Stimulated activated naive B cell treated with anti-CD40 and anti-IgM and Interleukin-4, amounts not matched to agents 10 μg/mL and 1 μg/mL and 100 μg/mL, for 72 hours (primary cell): ENCODE results near the gene PBX1.

Experiments
- ATAC-seq, 2 donors: fragments of 150-1000 bp; cut with Tn5 transposase; replicated peaks; 2 replicates each; pipeline ENCODE4 v1.10.0; 2021; ENCODE audit warnings: moderate library complexity in 1 of 2
- DNase-seq: peaks from one replicate; pipeline ENCODE4 v3.0.0; 2021
- H3K27ac Mint-ChIP-seq: one replicate; pipeline ENCODE4 v1.8.0; 2022; ENCODE audit warnings: mild to moderate bottlenecking, mixed read lengths
- H3K27me3 Mint-ChIP-seq, 2 donors: one replicate each; pipeline ENCODE4 v1.8.0; 2022; ENCODE audit warnings: mixed read lengths in 2 of 2
- H3K36me3 Mint-ChIP-seq, 2 donors: one replicate each; pipeline ENCODE4 v1.8.0; 2022; ENCODE audit warnings: mixed read lengths in 2 of 2, mild to moderate bottlenecking in 1 of 2
- H3K4me1 Mint-ChIP-seq, 2 donors: one replicate each; pipeline ENCODE4 v1.8.0; 2022; ENCODE audit warnings: mixed read lengths in 2 of 2, mild to moderate bottlenecking in 1 of 2
- H3K4me3 Mint-ChIP-seq, 2 donors: one replicate each; pipeline ENCODE4 v1.8.0; 2022; ENCODE audit warnings: mild to moderate bottlenecking in 2 of 2, mixed read lengths in 2 of 2, moderate library complexity in 1 of 2
- H3K9me3 Mint-ChIP-seq, 2 donors: one replicate each; pipeline ENCODE4 v1.8.0; 2022; ENCODE audit warnings: mixed read lengths in 2 of 2, mild to moderate bottlenecking in 1 of 2

PBX1 gene

GRCh38 chr1:164629971-164630370, 71.0 kb downstream of the PBX1 start:
- H3K36me3 Mint-ChIP-seq = no peaks in the 10 kb centered on the region
- no peaks in the 10 kb centered on the region for H3K27me3 Mint-ChIP-seq
- no peaks in the 10 kb centered on the region for H3K9me3 Mint-ChIP-seq
- ATAC-seq (no peak), DNase-seq (no peak)
- no peak overlapping the region for H3K4me3 Mint-ChIP-seq
- H3K27ac Mint-ChIP-seq = no peak overlapping the region
- H3K4me1 Mint-ChIP-seq = no peaks in the 10 kb centered on the region

DNA sequence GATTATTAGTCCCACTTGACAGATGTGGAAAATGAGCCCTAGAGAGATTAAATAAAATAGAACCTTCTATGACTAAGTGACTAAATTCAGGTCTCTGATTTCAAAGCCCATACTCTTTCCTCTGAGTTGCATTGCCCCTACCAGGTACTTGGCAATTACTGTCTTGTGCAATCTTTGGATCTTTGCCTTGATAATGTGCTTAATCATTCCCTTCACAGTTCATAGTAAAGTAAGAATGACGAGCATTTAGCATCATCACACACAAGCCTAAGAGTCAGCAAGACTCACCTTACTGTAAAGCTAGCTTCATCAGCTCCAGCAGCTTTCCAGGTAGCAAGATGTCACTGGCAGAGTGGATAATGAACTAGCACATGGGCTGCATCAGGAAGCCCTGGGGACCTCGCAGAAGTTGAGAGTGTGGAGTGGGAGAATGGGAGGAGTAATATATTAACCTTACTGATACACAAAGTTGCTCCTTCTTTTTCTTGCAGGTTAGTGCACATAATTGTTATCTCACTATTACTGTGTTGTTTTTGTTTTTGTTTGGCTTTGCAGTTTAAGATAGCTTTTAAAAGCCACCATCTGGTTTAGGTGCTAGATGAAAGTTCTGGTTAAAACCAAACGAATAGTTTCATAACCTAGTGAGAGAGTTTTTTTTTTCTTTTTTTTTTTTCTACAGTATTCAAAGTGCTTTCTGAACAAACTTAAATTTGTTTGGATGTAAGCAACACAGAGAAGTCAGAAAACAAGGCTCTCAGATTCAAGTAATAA, 71.8 kb downstream of the PBX1 start:
- DNase-seq (no peak), ATAC-seq (no peak)
- Mint-ChIP-seq H3K36me3 (no peaks in the 10 kb centered on the region), H3K27ac (no peak overlapping the region), H3K4me3 (no peak overlapping the region), H3K4me1 (no peaks in the 10 kb centered on the region), H3K9me3 (no peaks in the 10 kb centered on the region), H3K27me3 (no peaks in the 10 kb centered on the region)

GRCh38 chr1:164631751-164632150, 72.8 kb downstream of the PBX1 start:
- Mint-ChIP-seq H3K27ac (no peak overlapping the region), H3K36me3 (no peaks in the 10 kb centered on the region), H3K9me3 (no peaks in the 10 kb centered on the region), H3K4me1 (no peaks in the 10 kb centered on the region), H3K27me3 (no peaks in the 10 kb centered on the region), H3K4me3 (no peak overlapping the region)
- ATAC-seq (no peak), DNase-seq (no peak)

DNA sequence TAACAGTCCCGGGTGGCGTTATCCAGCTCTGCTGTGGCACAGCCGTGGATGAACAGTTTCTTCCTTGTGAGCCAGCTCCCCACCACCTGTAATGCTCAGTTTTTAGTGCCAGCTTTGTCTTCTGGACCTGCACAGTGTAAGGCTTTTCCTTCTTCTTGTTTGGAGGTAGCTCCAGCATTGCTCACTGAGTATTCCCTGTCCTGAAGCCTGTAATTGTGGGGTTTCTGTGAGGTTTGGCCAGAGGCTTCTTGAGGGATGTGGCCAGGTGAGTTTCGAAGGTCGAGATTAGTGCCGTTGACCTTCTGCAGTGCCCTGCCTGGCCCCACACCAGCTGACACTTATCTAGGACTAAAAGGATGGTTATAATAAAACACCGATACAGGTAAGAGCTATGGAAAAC, 75.0 kb downstream of the PBX1 start:
- H3K9me3 Mint-ChIP-seq = no peaks in the 10 kb centered on the region
- DNase-seq (no peak), ATAC-seq (no peak)
- H3K27me3 Mint-ChIP-seq = no peaks in the 10 kb centered on the region
- H3K4me1 Mint-ChIP-seq = no peaks in the 10 kb centered on the region
- H3K27ac Mint-ChIP-seq = no peak overlapping the region
- H3K36me3 Mint-ChIP-seq = no peaks in the 10 kb centered on the region
- no peak overlapping the region for H3K4me3 Mint-ChIP-seq

DNA sequence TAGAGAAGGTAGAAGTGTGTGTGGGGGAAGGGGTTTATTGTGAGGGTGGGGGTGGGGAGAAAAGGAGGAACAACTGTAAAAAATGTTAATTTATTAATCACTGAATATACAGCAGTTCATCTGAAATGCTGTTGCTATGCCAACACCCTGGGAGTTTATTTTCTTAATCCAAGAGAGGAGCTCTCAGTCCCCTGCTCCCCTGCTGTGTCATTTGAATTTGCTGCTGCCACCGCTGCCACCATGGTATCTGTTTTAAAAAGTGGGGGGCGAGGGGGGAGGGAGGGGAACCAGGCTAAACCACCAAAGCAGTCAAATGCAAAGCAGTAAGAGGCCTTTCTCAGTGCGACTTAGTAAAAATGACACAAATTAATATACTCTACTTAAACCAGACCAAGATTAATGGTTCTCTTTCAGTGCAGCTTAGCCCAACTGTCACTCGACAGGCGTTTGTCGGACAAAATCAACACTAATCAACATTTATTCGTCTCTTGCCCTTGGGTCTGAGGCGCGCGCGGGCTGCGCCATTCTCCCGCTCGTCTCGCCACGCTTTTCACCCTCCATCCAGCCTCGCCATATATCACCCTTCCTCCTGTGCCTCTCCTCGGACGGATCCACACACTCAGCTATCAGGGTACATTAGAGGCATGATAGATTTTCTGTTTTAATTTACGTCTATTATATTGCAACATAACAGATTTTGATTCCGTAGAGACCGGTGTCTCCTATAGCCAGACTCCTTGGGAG, 76.2 kb downstream of the PBX1 start:
- Mint-ChIP-seq H3K27me3 (no peaks in the 10 kb centered on the region), H3K9me3 (no peaks in the 10 kb centered on the region), H3K27ac (no peak overlapping the region), H3K4me3 (no peak overlapping the region), H3K36me3 (no peaks in the 10 kb centered on the region), H3K4me1 (no peaks in the 10 kb centered on the region)
- DNase-seq (no peak), ATAC-seq (no peak)

GRCh38 chr1:164635803-164636731, 77.1 kb downstream of the PBX1 start:
- no peaks in the 10 kb centered on the region for H3K9me3 Mint-ChIP-seq
- DNase-seq (no peak), ATAC-seq (no peak)
- H3K27me3 Mint-ChIP-seq = no peaks in the 10 kb centered on the region
- H3K4me1 Mint-ChIP-seq = no peaks in the 10 kb centered on the region
- no peak overlapping the region for H3K4me3 Mint-ChIP-seq
- no peaks in the 10 kb centered on the region for H3K36me3 Mint-ChIP-seq
- H3K27ac Mint-ChIP-seq = no peak overlapping the region

DNA sequence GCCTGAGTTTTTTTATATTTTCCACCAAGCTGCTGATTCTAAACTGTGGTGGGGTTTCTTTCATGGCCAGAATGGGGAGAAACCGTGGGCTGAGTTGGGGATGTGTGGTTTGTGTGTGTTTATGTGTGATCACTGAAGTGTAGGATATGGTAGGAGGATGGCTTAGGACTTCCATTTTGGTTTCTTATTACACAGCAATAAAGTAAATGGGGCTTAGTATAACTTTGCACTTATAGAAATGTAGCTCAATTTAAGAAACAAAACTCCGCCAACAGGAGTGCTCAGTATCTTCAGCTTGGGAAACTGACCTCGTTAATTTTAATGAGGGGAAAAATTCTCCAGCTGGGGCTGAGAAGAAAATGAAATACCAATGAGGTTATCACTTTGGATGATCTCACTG, 77.8 kb downstream of the PBX1 start:
- Mint-ChIP-seq H3K4me1 (no peaks in the 10 kb centered on the region), H3K27me3 (no peaks in the 10 kb centered on the region), H3K27ac (no peak overlapping the region), H3K9me3 (no peaks in the 10 kb centered on the region), H3K36me3 (no peaks in the 10 kb centered on the region), H3K4me3 (no peak overlapping the region)
- no peak for DNase-seq
- no peak for ATAC-seq

- ATAC-seq (no peak), DNase-seq (no peak)
- H3K27me3 Mint-ChIP-seq = no peaks in the 10 kb centered on the region
- H3K36me3 Mint-ChIP-seq = no peaks in the 10 kb centered on the region
- no peak overlapping the region for H3K4me3 Mint-ChIP-seq
- no peaks in the 10 kb centered on the region for H3K9me3 Mint-ChIP-seq
- H3K27ac Mint-ChIP-seq = no peak overlapping the region
- H3K4me1 Mint-ChIP-seq = no peaks in the 10 kb centered on the region
Observed at GRCh38 chr1:164637461-164638375, 78.7 kb downstream of the PBX1 start.

- no peak for DNase-seq
- Mint-ChIP-seq H3K27ac (no peak overlapping the region), H3K4me3 (no peak overlapping the region), H3K9me3 (no peaks in the 10 kb centered on the region), H3K27me3 (no peaks in the 10 kb centered on the region), H3K36me3 (no peaks in the 10 kb centered on the region), H3K4me1 (no peaks in the 10 kb centered on the region)
- ATAC-seq = no peak
Observed at GRCh38 chr1:164638492-164639202, 79.7 kb downstream of the PBX1 start.

- Mint-ChIP-seq H3K4me3 (no peak overlapping the region), H3K4me1 (no peaks in the 10 kb centered on the region), H3K27ac (no peak overlapping the region), H3K9me3 (no peaks in the 10 kb centered on the region), H3K36me3 (no peaks in the 10 kb centered on the region), H3K27me3 (no peaks in the 10 kb centered on the region)
- DNase-seq (no peak), ATAC-seq (no peak)
Observed at GRCh38 chr1:164640686-164641352, 81.8 kb downstream of the PBX1 start.

DNA sequence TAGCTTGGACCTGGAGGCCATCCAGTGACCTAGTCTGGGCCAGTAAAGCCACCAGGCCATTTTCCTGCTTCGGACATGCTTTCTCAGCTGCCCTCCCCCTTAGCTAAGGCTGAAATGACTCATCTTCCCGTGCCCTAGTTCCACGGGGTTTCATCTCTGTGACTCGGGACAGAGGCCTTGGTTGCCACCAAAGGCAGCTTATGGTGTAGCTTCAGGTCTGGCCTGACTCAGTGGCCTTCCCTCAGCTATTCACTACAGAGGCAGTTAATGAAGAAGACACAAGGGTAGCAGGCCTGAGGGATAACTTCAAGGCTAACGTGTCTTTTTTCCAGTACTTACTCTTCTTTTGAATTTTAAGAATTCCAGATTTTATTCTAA, 82.4 kb downstream of the PBX1 start:
- Mint-ChIP-seq H3K9me3 (no peaks in the 10 kb centered on the region), H3K27me3 (no peaks in the 10 kb centered on the region), H3K4me1 (no peaks in the 10 kb centered on the region), H3K4me3 (no peak overlapping the region), H3K27ac (no peak overlapping the region), H3K36me3 (no peaks in the 10 kb centered on the region)
- ATAC-seq = no peak
- DNase-seq = no peak

GRCh38 chr1:164643018-164643417, 84.0 kb downstream of the PBX1 start:
- H3K27ac Mint-ChIP-seq = no peak overlapping the region
- H3K9me3 Mint-ChIP-seq = no peaks in the 10 kb centered on the region
- no peak for ATAC-seq
- H3K4me3 Mint-ChIP-seq = no peak overlapping the region
- no peaks in the 10 kb centered on the region for H3K27me3 Mint-ChIP-seq
- no peaks in the 10 kb centered on the region for H3K36me3 Mint-ChIP-seq
- H3K4me1 Mint-ChIP-seq = no peaks in the 10 kb centered on the region
- no peak for DNase-seq

GRCh38 chr1:164644268-164644667, 85.3 kb downstream of the PBX1 start:
- Mint-ChIP-seq H3K4me1 (no peaks in the 10 kb centered on the region), H3K4me3 (no peak overlapping the region), H3K36me3 (no peaks in the 10 kb centered on the region), H3K27ac (no peak overlapping the region), H3K27me3 (no peaks in the 10 kb centered on the region), H3K9me3 (no peaks in the 10 kb centered on the region)
- ATAC-seq (no peak), DNase-seq (no peak)
